ENCODE measurements around the gene RALGAPB.

DNA sequence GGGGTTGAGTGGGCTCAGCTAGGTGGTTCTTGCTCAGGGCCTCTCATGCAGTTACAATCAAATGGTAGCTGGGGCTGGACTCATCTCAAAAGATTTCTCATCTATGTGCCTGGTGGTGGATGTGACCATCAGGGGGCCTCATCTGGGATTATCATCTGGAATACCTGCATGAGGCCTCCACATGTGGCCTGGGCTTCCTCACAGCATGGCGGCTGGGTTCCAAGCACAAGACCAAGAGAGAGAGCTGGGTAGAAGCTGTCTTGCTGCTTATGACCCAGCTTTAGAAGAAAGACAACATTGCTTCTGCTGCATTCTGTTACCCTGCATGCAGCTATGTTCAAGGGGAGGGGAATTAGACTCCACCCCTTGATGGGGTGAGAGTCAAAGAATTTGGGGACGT lies 151.4 kb downstream of the RALGAPB start:
- TF ChIP-seq, protein P1, sequence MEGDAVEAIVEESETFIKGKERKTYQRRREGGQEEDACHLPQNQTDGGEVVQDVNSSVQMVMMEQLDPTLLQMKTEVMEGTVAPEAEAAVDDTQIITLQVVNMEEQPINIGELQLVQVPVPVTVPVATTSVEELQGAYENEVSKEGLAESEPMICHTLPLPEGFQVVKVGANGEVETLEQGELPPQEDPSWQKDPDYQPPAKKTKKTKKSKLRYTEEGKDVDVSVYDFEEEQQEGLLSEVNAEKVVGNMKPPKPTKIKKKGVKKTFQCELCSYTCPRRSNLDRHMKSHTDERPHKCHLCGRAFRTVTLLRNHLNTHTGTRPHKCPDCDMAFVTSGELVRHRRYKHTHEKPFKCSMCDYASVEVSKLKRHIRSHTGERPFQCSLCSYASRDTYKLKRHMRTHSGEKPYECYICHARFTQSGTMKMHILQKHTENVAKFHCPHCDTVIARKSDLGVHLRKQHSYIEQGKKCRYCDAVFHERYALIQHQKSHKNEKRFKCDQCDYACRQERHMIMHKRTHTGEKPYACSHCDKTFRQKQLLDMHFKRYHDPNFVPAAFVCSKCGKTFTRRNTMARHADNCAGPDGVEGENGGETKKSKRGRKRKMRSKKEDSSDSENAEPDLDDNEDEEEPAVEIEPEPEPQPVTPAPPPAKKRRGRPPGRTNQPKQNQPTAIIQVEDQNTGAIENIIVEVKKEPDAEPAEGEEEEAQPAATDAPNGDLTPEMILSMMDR (optimal IDR thresholded peaks at IDR 0.05 in 1 of 3, IDR thresholded peaks at IDR 0.05 in 1 of 3, conservative IDR thresholded peaks at IDR 0.05 in 1 of 3; ENCODE audit: extremely low read depth in 1 of 3, insufficient read depth in 2 of 3, low read length in 3 of 3), result no peak
- no peak for TF ChIP-seq EZH2 (IDR thresholded peaks at IDR 0.05; ENCODE audit: low read length)

Data from keratinocyte (primary cell).